Activated T-helper 9 cell treated with anti-CD3 and anti-CD28 coated beads, Interleukin-2, amount 50 U/mL, for 16 hours (primary cell): ENCODE measurements around the gene NAA40.

Experiments used
- DNase-seq: peaks from one replicate; pipeline ENCODE4 v3.0.0-alpha.2; 2020; ENCODE audit warnings: low read depth

Gene NAA40

DNA sequence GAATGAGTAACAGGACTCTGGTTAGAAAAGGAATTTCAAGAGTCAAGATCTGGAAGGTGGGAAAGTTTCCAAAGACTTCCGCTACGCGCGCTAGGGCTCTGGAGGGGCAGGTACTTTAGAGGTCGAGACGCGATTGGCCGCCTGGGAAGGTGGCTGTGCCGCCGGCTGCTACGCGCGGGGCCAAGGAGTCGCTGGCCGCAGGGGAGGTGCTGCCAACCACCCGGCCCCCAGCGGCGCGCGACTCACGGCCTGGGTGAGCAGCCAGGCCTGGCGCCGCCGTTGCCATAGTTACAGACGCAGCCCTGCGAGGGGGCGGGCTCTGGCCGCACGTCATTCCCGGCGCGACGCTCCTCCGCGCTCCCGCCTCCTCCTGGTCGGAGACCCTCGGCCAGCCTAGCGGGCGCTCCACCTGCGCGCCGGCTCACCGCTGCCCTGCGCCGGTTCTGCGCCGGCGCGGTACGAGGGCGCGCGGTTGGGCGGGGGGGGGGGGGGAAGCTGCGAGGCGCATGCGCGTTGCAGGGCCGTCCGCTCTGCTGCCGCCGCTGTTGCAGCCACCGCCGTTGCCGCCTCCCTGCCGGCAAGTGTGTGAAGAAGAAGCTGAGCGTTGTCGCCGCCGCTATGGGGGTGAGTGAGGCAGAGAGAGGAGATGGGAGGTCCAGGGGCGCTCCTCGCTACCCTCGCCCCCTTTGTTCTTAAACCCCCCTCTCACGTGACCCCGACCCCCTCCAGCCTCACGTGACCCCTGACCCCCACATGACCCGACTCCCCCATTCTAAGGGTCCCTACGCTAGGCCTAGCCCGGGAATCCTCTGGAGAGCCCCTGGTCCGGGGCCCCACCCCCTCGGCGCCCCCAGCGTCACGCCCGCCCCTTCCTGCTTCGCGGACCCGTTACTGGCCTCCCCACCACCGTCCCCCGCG lies at the start of gene NAA40:
Gene NAA40 (plus strand): TSS at position 524 of the 918 bp plus-strand sequence. CDS start 95 bp downstream, at position 619.
- peak; percentile 92 for DNase-seq

GRCh38 chr11:63889344-63889743 lies 49.5 kb upstream of the NAA40 start:
- no peak for DNase-seq

GRCh38 chr11:63890368-63890767 lies 48.4 kb upstream of the NAA40 start:
- no peak for DNase-seq

DNA sequence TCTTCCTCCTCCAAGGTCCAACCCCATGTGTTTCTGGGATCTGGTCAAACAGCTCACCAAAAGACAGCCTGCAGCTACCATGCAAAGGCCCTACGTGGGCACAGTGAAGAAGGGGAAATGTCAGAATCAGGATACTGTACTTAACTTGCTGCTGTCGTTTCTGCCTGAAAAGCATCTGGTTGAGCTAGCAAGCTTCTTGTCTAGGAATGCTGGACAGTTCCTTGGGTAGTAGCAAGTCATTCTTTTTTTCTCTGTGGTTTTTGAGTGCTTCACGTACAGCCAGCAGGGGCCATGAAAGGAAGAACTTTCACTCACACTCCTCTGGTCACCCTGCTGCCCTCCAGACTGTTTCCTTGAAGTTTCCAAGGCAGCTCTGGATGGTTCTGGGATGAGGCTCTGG lies 46.6 kb upstream of the NAA40 start:
- no peak for DNase-seq

DNA sequence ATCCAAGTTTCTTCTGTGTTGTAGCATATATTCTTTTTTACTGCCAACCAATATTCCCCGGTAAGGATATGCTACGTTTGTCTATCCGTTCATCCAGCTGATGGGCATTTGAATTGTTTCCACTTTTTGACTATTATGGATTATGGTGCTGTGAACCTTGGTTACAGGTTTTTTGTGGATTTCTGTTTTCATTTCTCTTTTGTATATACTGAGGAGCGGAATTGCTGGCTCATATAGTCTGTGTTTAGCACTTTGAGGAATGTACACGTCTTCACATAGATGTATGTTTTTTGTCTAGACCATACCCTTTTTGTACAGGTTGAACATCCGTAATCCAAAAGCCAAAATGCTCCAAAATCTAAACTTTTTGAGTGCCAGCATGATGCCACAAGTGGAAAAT lies 45.4 kb upstream of the NAA40 start:
- no peak for DNase-seq

- DNase-seq = no peak
Observed at GRCh38 chr11:63896071-63896470, 42.7 kb upstream of the NAA40 start.

GRCh38 chr11:63897459-63898146 lies 41.2 kb upstream of the NAA40 start:
- DNase-seq = no peak

GRCh38 chr11:63901660-63902059 lies 37.1 kb upstream of the NAA40 start:
- DNase-seq = no peak

- no peak for DNase-seq
Observed at GRCh38 chr11:63903884-63904283, 34.9 kb upstream of the NAA40 start.

DNA sequence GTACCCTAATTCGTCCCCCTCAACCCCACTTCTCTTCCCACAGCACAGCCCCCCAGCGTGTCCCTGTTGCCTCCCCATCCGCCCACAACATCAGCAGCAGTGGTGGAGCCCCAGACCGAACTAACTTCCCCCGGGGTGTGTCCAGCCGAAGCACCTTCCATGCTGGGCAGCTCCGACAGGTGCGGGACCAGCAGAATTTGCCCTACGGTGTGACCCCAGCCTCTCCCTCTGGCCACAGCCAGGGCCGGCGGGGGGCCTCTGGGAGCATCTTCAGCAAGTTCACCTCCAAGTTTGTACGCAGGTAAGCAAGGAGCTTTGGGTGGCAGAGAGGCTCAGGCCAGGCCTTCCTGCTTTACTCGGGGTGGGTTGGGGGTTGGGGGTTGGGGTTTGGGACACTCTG lies 34.1 kb upstream of the NAA40 start:
- DNase-seq = no peak

DNA sequence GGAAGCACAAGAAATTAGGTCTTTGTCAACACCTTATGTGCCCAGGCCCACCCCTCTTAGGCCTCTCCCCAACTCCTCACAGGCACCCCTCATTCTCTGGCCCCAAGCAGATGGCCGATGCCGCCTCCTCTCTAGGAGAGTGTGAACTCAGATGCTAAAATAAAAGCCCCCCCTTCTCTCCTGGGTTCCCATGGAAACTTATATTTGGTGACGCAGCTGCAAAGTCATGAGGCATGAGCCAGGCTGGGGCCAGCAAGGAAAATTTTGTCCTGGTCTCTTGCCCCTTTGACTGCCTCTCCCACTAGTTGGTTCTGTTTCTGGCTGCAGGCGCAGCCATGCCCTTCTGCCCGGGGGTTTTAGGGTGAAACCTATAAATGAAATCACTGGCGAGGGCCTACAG lies 33.6 kb upstream of the NAA40 start:
- DNase-seq = no peak

GRCh38 chr11:63906087-63906486 lies 32.7 kb upstream of the NAA40 start:
- DNase-seq = no peak

- DNase-seq = peak; percentile 25
Observed at GRCh38 chr11:63906585-63906984, 32.2 kb upstream of the NAA40 start.

DNA sequence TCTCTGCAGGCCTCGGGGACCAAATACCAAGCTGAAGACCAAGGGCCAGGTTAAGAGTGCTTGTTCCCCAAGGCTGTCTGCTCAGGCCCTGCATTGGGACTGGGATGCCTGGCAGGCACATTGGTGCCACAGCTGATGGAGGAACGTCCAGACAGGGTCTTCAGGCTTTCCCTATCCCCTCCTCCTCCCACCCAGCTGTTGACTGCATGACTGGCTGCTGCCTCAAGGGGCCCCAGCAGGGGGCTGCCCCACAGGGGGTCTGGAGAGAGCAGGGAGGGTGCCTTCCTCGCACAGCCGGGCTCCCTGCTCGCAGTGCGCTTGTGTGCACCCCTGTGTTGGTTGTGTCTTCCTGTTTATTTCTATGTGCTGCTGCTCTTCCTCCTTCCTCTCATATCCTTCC lies 31.7 kb upstream of the NAA40 start:
- no peak for DNase-seq

DNA sequence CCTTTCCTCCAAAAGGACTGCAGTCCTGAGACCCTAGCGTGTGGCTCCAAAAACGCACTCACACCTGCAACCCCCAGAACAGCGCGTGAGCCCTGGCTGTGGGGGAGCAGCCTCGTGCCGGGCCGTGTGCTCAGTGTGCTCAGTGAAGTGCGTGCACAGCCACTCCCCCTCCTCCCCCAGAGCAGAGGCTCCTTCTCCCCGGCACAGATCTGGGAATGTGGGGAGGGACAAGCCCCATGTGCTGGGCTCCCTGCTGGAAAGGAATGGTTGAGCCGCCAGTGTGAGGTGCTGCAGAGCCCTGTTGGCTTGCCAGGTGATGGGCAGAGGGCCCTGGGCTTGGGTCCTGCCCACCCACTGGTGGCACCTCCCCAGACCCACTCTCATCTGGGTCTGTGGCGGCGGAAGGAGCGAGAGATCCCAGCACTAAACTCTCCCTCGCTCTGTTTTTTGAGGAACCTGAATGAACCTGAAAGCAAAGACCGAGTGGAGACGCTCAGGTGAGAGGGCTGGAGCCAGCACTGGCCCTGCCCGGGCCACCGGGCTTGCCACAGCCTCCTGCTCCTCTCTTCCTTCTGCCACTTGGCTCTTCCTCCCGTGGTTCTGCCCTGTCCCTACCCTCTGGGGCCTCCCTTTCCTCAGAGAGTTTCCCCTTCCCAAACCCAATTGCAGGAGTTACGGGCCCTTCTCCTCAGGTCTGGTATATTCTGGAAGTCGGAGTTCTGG lies 30.8 kb upstream of the NAA40 start:
- DNase-seq = no peak

DNA sequence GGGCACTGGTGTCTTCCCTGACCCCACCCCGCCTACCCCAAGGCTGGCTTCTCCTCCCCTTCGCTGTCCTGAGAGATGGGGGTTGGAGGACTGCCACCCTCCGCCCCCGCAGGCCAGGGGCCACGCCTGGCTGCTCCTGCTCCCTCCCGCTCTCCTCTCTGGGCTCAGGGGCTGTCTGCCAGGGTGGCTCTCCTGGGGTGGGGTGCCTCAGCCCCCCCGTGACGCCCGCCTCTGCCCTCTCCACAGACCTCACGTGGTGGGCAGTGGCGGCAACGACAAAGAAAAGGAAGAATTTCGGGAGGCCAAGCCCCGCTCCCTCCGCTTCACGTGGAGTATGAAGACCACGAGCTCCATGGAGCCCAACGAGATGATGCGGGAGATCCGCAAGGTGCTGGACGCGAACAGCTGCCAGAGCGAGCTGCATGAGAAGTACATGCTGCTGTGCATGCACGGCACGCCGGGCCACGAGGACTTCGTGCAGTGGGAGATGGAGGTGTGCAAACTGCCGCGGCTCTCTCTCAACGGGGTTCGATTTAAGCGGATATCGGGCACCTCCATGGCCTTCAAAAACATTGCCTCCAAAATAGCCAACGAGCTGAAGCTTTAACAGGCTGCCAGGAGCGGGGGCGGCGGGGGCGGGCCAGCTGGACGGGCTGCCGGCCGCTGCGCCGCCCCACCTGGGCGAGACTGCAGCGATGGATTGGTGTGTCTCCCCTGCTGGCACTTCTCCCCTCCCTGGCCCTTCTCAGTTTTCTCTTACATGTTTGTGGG lies 30.0 kb upstream of the NAA40 start:
- DNase-seq = no peak

GRCh38 chr11:63909591-63910506 lies 29.0 kb upstream of the NAA40 start:
- no peak for DNase-seq

DNA sequence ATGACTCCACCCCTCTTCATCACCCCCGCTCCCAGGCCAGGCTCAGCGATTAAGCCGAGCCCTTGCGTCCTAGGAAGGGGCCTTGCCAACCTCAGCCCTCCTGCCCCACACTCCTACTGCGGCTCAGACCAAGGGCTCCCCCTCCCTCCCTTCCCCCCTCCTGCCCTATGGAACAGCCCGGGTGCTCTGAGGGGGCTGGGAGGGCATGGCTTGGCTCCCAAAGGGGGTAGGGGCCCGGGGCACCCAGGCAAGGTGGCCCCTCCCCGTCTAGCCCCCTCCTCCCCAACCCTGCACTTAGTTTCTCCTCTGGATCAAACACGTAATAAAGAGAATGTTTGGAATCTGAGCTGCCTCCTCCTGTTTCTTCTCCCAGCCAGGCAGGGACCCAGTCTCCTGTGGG lies 28.1 kb upstream of the NAA40 start:
- DNase-seq = no peak

DNA sequence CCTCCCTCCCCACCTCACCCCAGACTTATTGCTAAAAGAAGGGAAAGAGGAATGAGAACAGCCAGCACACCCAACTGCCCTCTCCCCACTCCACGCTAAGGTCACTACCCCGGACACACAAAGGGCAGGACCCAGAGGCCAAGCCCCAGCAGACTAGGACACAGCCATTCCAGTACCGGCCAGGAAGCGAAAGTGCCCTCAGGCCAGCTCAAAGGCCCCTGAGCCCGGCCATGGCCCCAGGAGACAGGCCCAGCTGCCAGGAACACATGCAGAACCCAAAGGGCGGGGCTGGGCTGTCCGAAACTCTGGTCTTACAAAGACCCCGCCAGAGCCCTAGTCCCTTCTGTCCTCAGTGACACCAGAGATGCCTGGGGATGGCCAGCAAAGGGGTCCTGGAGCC lies 27.4 kb upstream of the NAA40 start:
- DNase-seq = no peak

DNA sequence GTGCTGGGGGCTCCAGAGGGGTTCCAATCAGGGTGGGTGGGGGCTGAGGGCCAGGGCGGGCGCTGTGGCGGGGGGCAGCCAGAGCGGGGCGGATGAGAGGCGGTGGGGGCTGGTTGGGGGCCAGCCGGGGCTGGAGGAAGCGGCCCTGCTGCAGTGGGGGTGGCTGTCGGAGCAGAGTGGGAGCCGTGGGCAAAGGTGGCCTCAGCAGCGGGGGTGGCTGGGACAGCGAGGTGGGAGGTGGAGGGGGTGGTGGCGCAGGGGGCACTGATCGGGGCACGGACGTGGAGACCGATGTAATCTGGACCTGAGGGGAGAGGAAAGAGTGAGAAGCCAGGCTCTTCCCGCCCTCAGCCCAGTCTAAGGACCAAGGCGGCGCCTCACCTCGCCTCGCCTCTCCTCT lies 26.9 kb upstream of the NAA40 start:
- DNase-seq = no peak

DNA sequence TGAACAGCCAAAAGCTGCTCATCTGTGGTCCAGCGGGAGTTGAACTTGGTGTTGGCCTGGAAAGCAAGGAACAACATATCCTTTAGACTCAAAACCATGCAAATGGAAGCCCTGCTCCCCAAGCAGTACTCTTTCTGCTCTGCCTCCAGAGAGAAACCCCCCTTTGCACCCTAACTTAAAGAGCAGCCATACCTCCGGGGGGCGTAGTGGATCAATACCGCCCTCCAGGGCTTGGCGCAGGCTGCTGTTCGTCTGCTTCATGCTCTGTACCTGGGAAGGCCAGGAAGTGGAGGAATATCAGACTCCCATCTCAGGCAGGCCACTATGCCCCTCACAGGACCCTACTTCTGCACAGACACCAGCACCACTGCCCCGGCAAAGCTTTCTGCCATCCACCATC lies 26.1 kb upstream of the NAA40 start:
- DNase-seq = no peak
